ENCODE results near the gene ANTKMT.

GRCh38 chr16:689175-689897, 31.6 kb upstream of the ANTKMT start:
- TF ChIP-seq CTCF (conservative IDR thresholded peaks at IDR 0.05 in 1 of 2, IDR thresholded peaks at IDR 0.05 in 1 of 2; ENCODE audit: extremely low read depth in 1 of 2, insufficient read depth in 1 of 2, low read depth in 1 of 2, low read length in 2 of 2) (no peak), EZH2 (IDR thresholded peaks at IDR 0.05; ENCODE audit: borderline replicate concordance, low read length) (no peak)
